SK-N-MC (cell line): Measurements from ENCODE around the gene MTHFSD.

Source experiments
- EZH2 ChIP-seq: fragments of 200-600 bp; sonication (generic); IDR thresholded peaks from one replicate; pipeline ENCODE4 v1.6.1; 2017; ENCODE audit warnings: antibody characterized with exemption
- FOXP2 ChIP-seq: optimal IDR thresholded peaks from 2 replicates; pipeline ENCODE3; 2011; ENCODE audit warnings: mild to moderate bottlenecking, moderate library complexity; ENCODE audit not compliant: insufficient read depth; ENCODE audit errors: extremely low read length, control extremely low read depth
- POLR2AphosphoS5 ChIP-seq: IDR thresholded peaks from 2 replicates; pipeline ENCODE4 v1.6.1; 2012; ENCODE audit warnings: mild to moderate bottlenecking, low read depth, low read length, borderline replicate concordance

- TF ChIP-seq EZH2 (no peak), POLR2AphosphoS5 (no peak), FOXP2 (no peak)
Observed at GRCh38 chr16:86481607-86482006, 73.4 kb downstream of the MTHFSD start.
